PFSK-1 (cell line): ENCODE measurements around the gene TECTA.

Experiments
- FOXP2 ChIP-seq: optimal IDR thresholded peaks from 2 replicates; pipeline ENCODE3; 2011; ENCODE audit warnings: borderline replicate concordance, control low read depth, inconsistent platforms; ENCODE audit not compliant: insufficient read depth; ENCODE audit errors: extremely low read length, extremely low read depth
- POLR2AphosphoS5 ChIP-seq: IDR thresholded peaks from 2 replicates; pipeline ENCODE4 v1.6.1; 2012; ENCODE audit warnings: low read depth, mild to moderate bottlenecking, control low read depth, low read length, moderate library complexity
- REST ChIP-seq, 2 experiments: IDR thresholded peaks; 2 replicates each; pipeline versions ENCODE4 v1.6.1 to v1.8.0; 2011 to 2012; ENCODE audit warnings: low read depth in 2 of 2, low read length in 2 of 2, control low read depth in 1 of 2, inconsistent platforms in 1 of 2, mild to moderate bottlenecking in 1 of 2, moderate library complexity in 1 of 2; ENCODE audit not compliant: insufficient read depth in 1 of 2
- SIN3A ChIP-seq: IDR thresholded peaks from 2 replicates; pipeline ENCODE4 v1.6.1; 2012; ENCODE audit warnings: mild to moderate bottlenecking, low read length, moderate library complexity, borderline replicate concordance; ENCODE audit not compliant: insufficient read depth
- TAF1 ChIP-seq: IDR thresholded peaks from 2 replicates; pipeline ENCODE4 v1.6.1; 2012; ENCODE audit warnings: low read length, control low read depth, borderline replicate concordance; ENCODE audit not compliant: insufficient read depth

Gene TECTA

DNA sequence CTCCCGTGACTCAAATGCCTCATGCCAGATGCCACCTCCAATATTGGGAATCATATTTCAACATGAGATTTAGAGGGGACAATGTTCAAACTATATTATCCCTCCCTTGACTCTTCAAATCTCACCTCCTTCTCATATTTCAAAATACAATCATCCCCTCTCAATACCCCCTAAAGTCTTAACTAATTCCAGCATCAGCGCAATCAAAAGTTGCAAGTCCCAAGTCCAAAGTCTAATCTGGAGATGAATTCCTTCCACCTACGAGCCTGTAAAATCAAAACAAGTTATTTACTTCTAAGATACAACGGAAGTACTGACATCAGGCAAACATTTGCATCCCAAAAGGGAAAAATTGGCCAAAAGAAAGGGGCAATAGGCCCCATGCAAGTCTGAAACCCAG is 124.3 kb downstream of the TECTA start:
- no peak for TF ChIP-seq TAF1
- TF ChIP-seq POLR2AphosphoS5: no peak
- TF ChIP-seq REST (IDR thresholded peaks at IDR 0.05; ENCODE audit: insufficient read depth in 1 of 2, low read depth in 2 of 2, low read length in 2 of 2): no peak
- no peak for TF ChIP-seq SIN3A
- TF ChIP-seq FOXP2: no peak

DNA sequence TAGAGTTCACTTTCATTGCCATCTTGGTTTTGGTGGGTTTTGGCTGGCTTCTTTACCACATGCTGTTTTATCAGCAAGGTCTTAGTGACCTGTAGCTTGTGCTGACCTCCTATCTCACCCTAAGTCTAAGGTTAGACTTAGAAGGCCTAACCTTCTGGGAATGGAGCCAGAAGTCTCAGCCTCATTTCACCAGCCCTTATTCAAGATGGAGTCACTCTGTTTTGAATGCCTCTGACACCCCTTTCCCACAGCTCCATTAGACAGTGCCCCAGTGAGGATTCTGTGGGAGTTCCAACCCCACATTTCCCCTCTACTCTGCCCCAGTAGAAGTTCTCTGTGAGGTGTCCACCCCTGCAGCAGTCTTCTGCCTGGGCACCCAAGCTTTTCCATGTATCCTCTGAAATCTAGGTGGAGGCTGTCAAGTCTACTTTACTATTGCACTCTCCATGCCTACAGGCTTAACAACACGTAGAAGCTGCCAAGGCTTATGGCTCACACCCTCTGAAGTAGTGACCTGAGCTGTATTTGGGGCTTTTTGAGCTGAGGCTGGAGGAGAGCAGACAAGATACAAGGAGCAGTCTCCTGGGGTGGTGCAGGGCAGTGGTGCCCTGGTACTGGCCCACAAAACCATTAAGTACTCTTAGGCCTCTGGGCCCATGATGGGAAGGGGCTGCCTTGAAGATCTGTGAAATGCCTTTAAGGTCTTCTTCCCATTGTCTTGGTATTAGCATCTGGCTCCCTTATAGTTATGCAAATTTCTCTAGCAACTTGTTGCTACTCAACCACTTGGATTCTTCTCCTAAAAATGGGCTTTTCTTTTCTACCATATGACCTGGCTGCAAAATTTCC is 125.6 kb downstream of the TECTA start:
- TF ChIP-seq TAF1 (no peak), POLR2AphosphoS5 (peak; percentile 71; the same call in 1 of the 2 replicates)

GRCh38 chr11:121228851-121229250 is 127.8 kb downstream of the TECTA start:
- TF ChIP-seq POLR2AphosphoS5: no peak
- TF ChIP-seq FOXP2: no peak
- no peak for TF ChIP-seq TAF1
- no peak for TF ChIP-seq REST (IDR thresholded peaks at IDR 0.05; ENCODE audit: insufficient read depth in 1 of 2, low read depth in 2 of 2, low read length in 2 of 2)
- TF ChIP-seq SIN3A: no peak

DNA sequence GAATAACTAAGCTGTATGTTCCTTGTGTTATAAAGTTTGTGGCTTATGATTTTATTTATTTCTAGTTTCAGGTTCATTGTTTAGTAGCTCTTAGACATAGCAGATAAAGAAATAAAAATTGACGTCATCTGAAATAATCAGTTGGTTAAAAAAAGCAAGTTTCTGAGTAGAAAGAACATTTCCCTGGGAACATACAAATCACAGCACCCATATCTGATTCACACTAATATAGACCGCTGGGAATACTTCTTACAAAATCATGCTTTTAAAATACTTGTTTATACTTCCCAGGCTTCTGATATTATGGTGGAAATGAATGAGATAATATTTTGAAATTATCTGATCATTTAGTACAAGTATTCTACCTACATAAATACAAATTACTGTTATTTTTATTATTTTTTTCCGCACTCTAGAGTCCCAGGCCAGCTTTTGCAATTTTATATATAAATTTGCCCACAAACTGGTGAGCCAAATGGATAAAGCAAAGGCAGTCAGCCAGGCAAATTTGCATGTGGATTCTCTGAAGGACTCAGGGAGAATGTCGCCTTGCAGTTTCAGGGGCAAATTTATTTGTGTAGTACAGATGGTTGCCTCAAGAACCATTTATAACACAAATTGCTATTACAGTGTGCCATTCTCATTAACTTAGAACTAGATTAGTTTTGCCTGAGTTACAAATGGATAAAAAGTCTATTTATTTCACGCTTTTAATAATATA is 128.6 kb downstream of the TECTA start:
- TF ChIP-seq SIN3A (no peak), FOXP2 (no peak), TAF1 (no peak), POLR2AphosphoS5 (no peak), REST (IDR thresholded peaks at IDR 0.05; ENCODE audit: insufficient read depth in 1 of 2, low read depth in 2 of 2, low read length in 2 of 2) (no peak)

DNA sequence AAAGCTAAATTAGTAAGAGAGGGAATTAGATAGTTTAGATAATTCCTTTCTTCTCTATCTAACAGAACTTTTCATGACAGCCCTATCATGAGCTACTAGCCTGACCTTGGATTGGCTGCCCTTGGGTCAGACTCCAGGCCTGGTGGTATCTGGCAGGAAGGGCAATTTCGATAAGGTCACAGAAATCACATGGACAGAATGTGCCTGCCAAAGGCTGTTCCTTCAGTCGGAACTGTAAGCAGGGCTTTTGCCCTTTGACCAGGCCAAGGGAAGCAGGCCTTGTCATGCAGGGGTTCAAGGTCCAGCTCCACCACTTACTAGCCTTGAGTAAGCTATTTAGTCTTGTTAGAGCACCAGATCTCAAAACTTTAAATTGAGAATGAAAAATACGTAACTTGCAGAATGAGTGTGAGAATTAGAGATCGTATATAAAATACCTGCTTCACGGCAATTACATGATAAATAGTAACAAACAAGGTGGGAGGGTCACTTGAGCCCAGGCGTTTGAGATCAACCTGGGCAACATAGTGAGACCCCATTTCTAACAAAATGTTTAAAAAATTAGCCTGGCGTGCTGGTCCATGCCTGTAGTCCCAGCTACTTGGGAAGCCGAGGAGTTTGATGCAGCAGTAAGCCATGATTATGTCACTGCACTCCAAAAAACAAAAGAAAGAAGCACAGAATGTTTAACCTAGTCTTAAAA is 130.7 kb downstream of the TECTA start:
- TF ChIP-seq SIN3A (no peak), REST (IDR thresholded peaks at IDR 0.05; ENCODE audit: insufficient read depth in 1 of 2, low read depth in 2 of 2, low read length in 2 of 2) (no peak), FOXP2 (no peak)
